Activated CD4-positive, alpha-beta T cell treated with anti-CD3 and anti-CD28 coated beads, Interleukin-2, amount 50 U/mL, for 16 hours (primary cell): ENCODE measurements around the gene GGPS1.
"Not testable (repeated sequence)": the region's sequence is repeated elsewhere in the genome, so short reads cannot be mapped to it uniquely, and the experiment has no call there.

ENCODE experiments used
- DNase-seq: peaks from one replicate; pipeline ENCODE4 v3.0.0-alpha.2; 2020

Gene GGPS1

GRCh38 chr1:235328271-235329138 is at the start of gene GGPS1:
GGPS1 (plus strand) TSS chr1:235328570; CDS start chr1:235335265, 6,695 bp downstream.
- peak; percentile 99 for DNase-seq

- no peak for DNase-seq
These were observed 49.5 kb upstream of the GGPS1 start for GRCh38 chr1:235278915-235279292.

GRCh38 chr1:235279694-235280093 is 48.7 kb upstream of the GGPS1 start:
- DNase-seq = no peak

GRCh38 chr1:235280467-235280866 is 47.9 kb upstream of the GGPS1 start:
- no peak for DNase-seq

- DNase-seq = not testable (repeated sequence)
These were observed 44.7 kb upstream of the GGPS1 start for GRCh38 chr1:235283636-235284035.

- no peak for DNase-seq
These were observed 44.1 kb upstream of the GGPS1 start for GRCh38 chr1:235284231-235284769.

GRCh38 chr1:235286667-235287066 is 41.7 kb upstream of the GGPS1 start:
- no peak for DNase-seq

- no peak for DNase-seq
These were observed 41.0 kb upstream of the GGPS1 start for GRCh38 chr1:235287208-235287882.

- DNase-seq = no peak
These were observed 38.3 kb upstream of the GGPS1 start for GRCh38 chr1:235289859-235290739.

- no peak for DNase-seq
These were observed 37.4 kb upstream of the GGPS1 start for GRCh38 chr1:235290740-235291502.

- DNase-seq = no peak
These were observed 36.7 kb upstream of the GGPS1 start for GRCh38 chr1:235291599-235292091.

- no peak for DNase-seq
These were observed 35.6 kb upstream of the GGPS1 start for GRCh38 chr1:235292790-235293189.

GRCh38 chr1:235293322-235293942 is 34.9 kb upstream of the GGPS1 start:
- no peak for DNase-seq

GRCh38 chr1:235295902-235296350 is 32.4 kb upstream of the GGPS1 start:
- no peak for DNase-seq

- no peak for DNase-seq
These were observed 31.6 kb upstream of the GGPS1 start for GRCh38 chr1:235296729-235297128.

- peak; percentile 65 for DNase-seq
These were observed 30.8 kb upstream of the GGPS1 start for GRCh38 chr1:235297579-235297978.

GRCh38 chr1:235298758-235299157 is 29.6 kb upstream of the GGPS1 start:
- DNase-seq = no peak

- DNase-seq = no peak
These were observed 29.1 kb upstream of the GGPS1 start for GRCh38 chr1:235299169-235299858.

- DNase-seq = no peak
These were observed 26.2 kb upstream of the GGPS1 start for GRCh38 chr1:235302143-235302542.

- DNase-seq = no peak
These were observed 23.6 kb upstream of the GGPS1 start for GRCh38 chr1:235304549-235305451.
